MM.1S (cell line): ENCODE measurements around the gene YPEL3.

Experiments used
- DNase-seq: peaks from one replicate; pipeline ENCODE4 v3.0.0-alpha.2; 2015
- H2AFZ ChIP-seq: fragments of 300-600 bp; sonication (generic); 2 replicates; pipeline ENCODE4 v1.6.0; 2016; ENCODE audit warnings: antibody characterized with exemption, low read length
- H3F3A ChIP-seq: fragments of 300-600 bp; sonication (generic); 2 replicates; pipeline ENCODE4 v1.6.1; 2016; ENCODE audit warnings: mild to moderate bottlenecking, antibody characterized with exemption, low read length, moderate library complexity, mixed read lengths; ENCODE audit not compliant: insufficient read depth
- H3K27ac ChIP-seq: fragments of 300-600 bp; sonication (generic); 2 replicates; pipeline ENCODE4 v1.5.1; 2016; ENCODE audit warnings: mild to moderate bottlenecking, low read length
- H3K27me3 ChIP-seq: fragments of 300-600 bp; sonication (generic); replicated peaks from 2 replicates; pipeline ENCODE4 v1.6.0; 2016; ENCODE audit warnings: low read length; ENCODE audit not compliant: insufficient read depth
- H3K36me3 ChIP-seq: fragments of 300-600 bp; sonication (generic); replicated peaks from 2 replicates; pipeline ENCODE4 v1.6.1; 2016; ENCODE audit warnings: mild to moderate bottlenecking, low read length, mixed read lengths; ENCODE audit not compliant: insufficient read depth
- H3K4me1 ChIP-seq: fragments of 300-600 bp; sonication (generic); 2 replicates; pipeline ENCODE4 v1.6.1; 2016; ENCODE audit warnings: low read length, mixed read lengths
- H3K4me2 ChIP-seq: fragments of 300-600 bp; sonication (generic); 2 replicates; pipeline ENCODE4 v1.6.0; 2016; ENCODE audit warnings: low read depth, low read length
- H3K4me3 ChIP-seq: fragments of 300-600 bp; sonication (generic); 2 replicates; pipeline ENCODE4 v1.5.1; 2016; ENCODE audit warnings: low read length, mixed read lengths
- H3K79me2 ChIP-seq: fragments of 300-600 bp; sonication (generic); 2 replicates; pipeline ENCODE4 v1.6.1; 2016; ENCODE audit warnings: mixed run types, low read length, mixed read lengths
- H3K9ac ChIP-seq: fragments of 300-600 bp; sonication (generic); 2 replicates; pipeline ENCODE4 v1.6.1; 2016; ENCODE audit warnings: low read length, mixed read lengths
- H3K9me2 ChIP-seq: fragments of 300-600 bp; sonication (generic); replicated peaks from 2 replicates; pipeline ENCODE4 v1.6.1; 2016; ENCODE audit warnings: mild to moderate bottlenecking, low read length, mixed read lengths; ENCODE audit not compliant: insufficient read depth
- H3K9me3 ChIP-seq: fragments of 300-600 bp; sonication (generic); replicated peaks from 2 replicates; pipeline ENCODE4 v1.6.1; 2016; ENCODE audit warnings: mild to moderate bottlenecking, low read length, mixed read lengths; ENCODE audit not compliant: insufficient read depth
- H4K20me1 ChIP-seq: fragments of 300-600 bp; sonication (generic); 2 replicates; pipeline ENCODE4 v1.6.1; 2016; ENCODE audit warnings: mild to moderate bottlenecking, low read length, moderate library complexity, mixed read lengths; ENCODE audit not compliant: insufficient read depth
- EZH2 ChIP-seq: fragments of 300-600 bp; sonication (generic); optimal IDR thresholded peaks from 2 replicates; pipeline ENCODE3; 2017; ENCODE audit warnings: low read depth, mild to moderate bottlenecking, antibody characterized with exemption, low read length, mixed read lengths
- EZH2phosphoT487 ChIP-seq: fragments of 300-600 bp; sonication (generic); IDR thresholded peaks from 2 replicates; pipeline ENCODE4 v1.6.1; 2018; ENCODE audit warnings: antibody characterized with exemption, low read length
- TF ChIP-seq, protein P1 (sequence below): fragments of 300-600 bp; sonication (generic); IDR thresholded peaks from 2 replicates; pipeline ENCODE4 v1.5.1; 2016; ENCODE audit warnings: antibody characterized with exemption, low read length, mixed read lengths

Gene YPEL3

DNA sequence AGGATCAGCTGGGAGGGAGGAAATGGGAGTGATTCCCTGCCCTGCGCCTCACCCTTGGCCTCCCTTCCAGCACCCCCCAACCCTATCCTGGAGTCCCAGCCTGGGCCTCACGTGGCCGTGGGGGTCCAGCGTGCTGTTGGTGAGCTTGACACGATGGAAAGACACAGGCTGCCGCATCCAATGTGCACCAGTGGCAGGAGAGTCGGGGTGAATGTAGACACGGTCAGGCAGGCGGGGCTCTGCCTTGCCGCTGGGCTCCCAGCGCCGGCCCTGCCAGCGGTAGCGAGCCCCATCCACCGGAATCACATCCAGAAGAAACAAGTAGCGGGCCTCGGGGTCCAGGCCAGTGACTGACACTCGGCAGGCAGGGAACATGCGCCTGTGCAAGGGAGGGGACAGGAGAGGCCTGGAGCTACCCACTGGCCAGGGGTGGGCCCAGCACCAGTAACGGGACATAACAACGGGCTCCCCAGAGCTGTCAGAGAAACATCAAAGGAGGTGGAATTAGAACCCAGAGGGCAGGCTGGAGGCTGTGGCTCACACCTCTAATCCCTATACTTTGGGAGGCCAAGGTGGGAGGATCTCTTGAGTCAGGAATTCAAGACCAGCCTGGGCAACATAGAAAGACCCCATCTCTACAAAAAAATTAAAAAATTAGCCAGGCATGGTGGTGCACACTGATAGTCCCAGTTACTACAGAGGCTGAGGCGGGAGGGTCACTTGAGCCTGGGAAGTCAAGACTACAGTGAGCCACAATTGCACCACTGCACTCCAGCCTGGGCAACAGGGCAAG is 7.0 kb downstream of the YPEL3 start:
- no peak for TF ChIP-seq EZH2
- TF ChIP-seq EZH2phosphoT487: no peak
- TF ChIP-seq, protein P1, sequence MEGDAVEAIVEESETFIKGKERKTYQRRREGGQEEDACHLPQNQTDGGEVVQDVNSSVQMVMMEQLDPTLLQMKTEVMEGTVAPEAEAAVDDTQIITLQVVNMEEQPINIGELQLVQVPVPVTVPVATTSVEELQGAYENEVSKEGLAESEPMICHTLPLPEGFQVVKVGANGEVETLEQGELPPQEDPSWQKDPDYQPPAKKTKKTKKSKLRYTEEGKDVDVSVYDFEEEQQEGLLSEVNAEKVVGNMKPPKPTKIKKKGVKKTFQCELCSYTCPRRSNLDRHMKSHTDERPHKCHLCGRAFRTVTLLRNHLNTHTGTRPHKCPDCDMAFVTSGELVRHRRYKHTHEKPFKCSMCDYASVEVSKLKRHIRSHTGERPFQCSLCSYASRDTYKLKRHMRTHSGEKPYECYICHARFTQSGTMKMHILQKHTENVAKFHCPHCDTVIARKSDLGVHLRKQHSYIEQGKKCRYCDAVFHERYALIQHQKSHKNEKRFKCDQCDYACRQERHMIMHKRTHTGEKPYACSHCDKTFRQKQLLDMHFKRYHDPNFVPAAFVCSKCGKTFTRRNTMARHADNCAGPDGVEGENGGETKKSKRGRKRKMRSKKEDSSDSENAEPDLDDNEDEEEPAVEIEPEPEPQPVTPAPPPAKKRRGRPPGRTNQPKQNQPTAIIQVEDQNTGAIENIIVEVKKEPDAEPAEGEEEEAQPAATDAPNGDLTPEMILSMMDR: no peak
- Histone ChIP-seq H3K9me3 (no peaks in the 10 kb centered on the region), H3K4me1 (peaks cover 12% of the 10 kb centered on the region), H3K9ac (no peak overlapping the region), H3K9me2 (no peaks in the 10 kb centered on the region), H3K4me3 (no peak overlapping the region), H3K79me2 (peaks cover 4% of the 10 kb centered on the region), H3K4me2 (no peak overlapping the region), H3F3A (peaks cover 19% of the 10 kb centered on the region), H3K27me3 (no peaks in the 10 kb centered on the region), H3K27ac (no peak overlapping the region), H3K36me3 (no peaks in the 10 kb centered on the region), H4K20me1 (no peaks in the 10 kb centered on the region), H2AFZ (no peak overlapping the region)
- no peak for DNase-seq

GRCh38 chr16:30088237-30088831 is 7.7 kb downstream of the YPEL3 start:
- Histone ChIP-seq H3K9me3 (no peaks in the 10 kb centered on the region), H3K4me3 (no peak overlapping the region), H4K20me1 (no peaks in the 10 kb centered on the region), H2AFZ (no peak overlapping the region), H3K4me1 (peaks cover 8% of the 10 kb centered on the region), H3K9ac (no peak overlapping the region), H3K9me2 (no peaks in the 10 kb centered on the region), H3K4me2 (no peak overlapping the region), H3K79me2 (no peaks in the 10 kb centered on the region), H3F3A (peaks cover 13% of the 10 kb centered on the region), H3K27me3 (no peaks in the 10 kb centered on the region), H3K27ac (no peak overlapping the region), H3K36me3 (no peaks in the 10 kb centered on the region)
- TF ChIP-seq EZH2phosphoT487 (no peak), EZH2 (no peak)
- TF ChIP-seq, protein P1: no peak
- DNase-seq: no peak

GRCh38 chr16:30087181-30087898 is 8.7 kb downstream of the YPEL3 start:
- Histone ChIP-seq H3K9ac (no peak overlapping the region), H3K9me3 (no peaks in the 10 kb centered on the region), H4K20me1 (no peaks in the 10 kb centered on the region), H3K27me3 (no peaks in the 10 kb centered on the region), H3F3A (peaks cover 4% of the 10 kb centered on the region; the same call in 1 of the 2 replicates), H3K27ac (no peak overlapping the region), H3K79me2 (no peaks in the 10 kb centered on the region), H3K4me3 (no peak overlapping the region), H3K4me2 (no peak overlapping the region), H3K36me3 (no peaks in the 10 kb centered on the region), H2AFZ (no peak overlapping the region), H3K4me1 (no peaks in the 10 kb centered on the region), H3K9me2 (no peaks in the 10 kb centered on the region)
- no peak for DNase-seq
- TF ChIP-seq, protein P1: no peak
- TF ChIP-seq EZH2: no peak
- no peak for TF ChIP-seq EZH2phosphoT487
